ENCODE data around the gene N4BP2L2. TPM values are rescaled to one million over a fixed set of nuclear protein-coding genes. Genes with fewer than 3 reads are reported as not detected.

The N4BP2L2 gene
- total and polyA plus RNA-seq, 8 donors: 25.5 to 232 (median 123) TPM

DNA sequence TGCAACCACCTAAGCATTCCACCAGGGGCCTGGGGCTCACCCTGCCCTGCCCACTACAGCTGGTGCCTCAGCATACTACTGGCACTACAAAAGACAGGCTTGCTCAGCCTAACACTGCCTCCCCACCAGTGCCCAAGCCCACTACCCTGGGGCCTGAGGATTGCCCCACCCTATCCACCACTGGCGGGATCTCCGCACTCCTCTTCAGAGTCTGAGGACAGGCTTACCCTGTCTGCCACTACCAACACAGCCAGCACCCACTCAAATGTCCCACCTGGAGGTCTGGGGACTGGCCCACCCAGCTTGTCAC, 83.0 kb downstream of the N4BP2L2 start:
- Histone ChIP-seq H3K36me3 (peaks cover 0 to 39% (median 15%) of the 10 kb centered on the region in 4 donors), H3K9me3 (peaks cover 0 to 26% (median 13%) of the 10 kb centered on the region in 4 donors), H3K4me1 (no peaks in the 10 kb centered on the region), H3K4me3 (no peak overlapping the region), H3K27me3 (no peaks in the 10 kb centered on the region), H3K27ac (no peak overlapping the region)
- TF ChIP-seq POLR2A (IDR thresholded peaks at IDR 0.05) (no peak), EP300 (IDR thresholded peaks at IDR 0.05) (no peak), POLR2AphosphoS5 (IDR thresholded peaks at IDR 0.05) (no peak)
- TF ChIP-seq, protein P1, sequence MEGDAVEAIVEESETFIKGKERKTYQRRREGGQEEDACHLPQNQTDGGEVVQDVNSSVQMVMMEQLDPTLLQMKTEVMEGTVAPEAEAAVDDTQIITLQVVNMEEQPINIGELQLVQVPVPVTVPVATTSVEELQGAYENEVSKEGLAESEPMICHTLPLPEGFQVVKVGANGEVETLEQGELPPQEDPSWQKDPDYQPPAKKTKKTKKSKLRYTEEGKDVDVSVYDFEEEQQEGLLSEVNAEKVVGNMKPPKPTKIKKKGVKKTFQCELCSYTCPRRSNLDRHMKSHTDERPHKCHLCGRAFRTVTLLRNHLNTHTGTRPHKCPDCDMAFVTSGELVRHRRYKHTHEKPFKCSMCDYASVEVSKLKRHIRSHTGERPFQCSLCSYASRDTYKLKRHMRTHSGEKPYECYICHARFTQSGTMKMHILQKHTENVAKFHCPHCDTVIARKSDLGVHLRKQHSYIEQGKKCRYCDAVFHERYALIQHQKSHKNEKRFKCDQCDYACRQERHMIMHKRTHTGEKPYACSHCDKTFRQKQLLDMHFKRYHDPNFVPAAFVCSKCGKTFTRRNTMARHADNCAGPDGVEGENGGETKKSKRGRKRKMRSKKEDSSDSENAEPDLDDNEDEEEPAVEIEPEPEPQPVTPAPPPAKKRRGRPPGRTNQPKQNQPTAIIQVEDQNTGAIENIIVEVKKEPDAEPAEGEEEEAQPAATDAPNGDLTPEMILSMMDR (IDR thresholded peaks at IDR 0.05): no peak
- WGBS, 5 donors: 95 to 100% (median 98%) methylated on average over 2 of the region's 2 CpGs
- no peak for DNase-seq
- intact Hi-C loops (cut with DNase I; ENCODE audit: low total_unique reads): no loop called here

- intact Hi-C loops (cut with DNase I; ENCODE audit: low total_unique reads): no loop called here
- TF ChIP-seq, protein P1 (IDR thresholded peaks at IDR 0.05): no peak
- no peak for TF ChIP-seq POLR2AphosphoS5 (IDR thresholded peaks at IDR 0.05)
- DNase-seq: no peak
- no peak overlapping the region for H3K27ac ChIP-seq
- H3K4me1 ChIP-seq: no peaks in the 10 kb centered on the region
- H3K36me3 ChIP-seq: peaks cover 0 to 39% (median 15%) of the 10 kb centered on the region in 4 donors
- H3K9me3 ChIP-seq: peaks cover 0 to 26% (median 13%) of the 10 kb centered on the region in 4 donors
- H3K4me3 ChIP-seq: no peak overlapping the region
- no peaks in the 10 kb centered on the region for H3K27me3 ChIP-seq
- WGBS, 5 donors: 84 to 92% (median 91%) methylated on average over 6 to 8 of the region's 8 CpGs
Measured at GRCh38 chr13:32454886-32455593, 83.6 kb downstream of the N4BP2L2 start.

- peaks cover 0 to 26% (median 13%) of the 10 kb centered on the region in 4 donors for H3K9me3 ChIP-seq
- no peak for TF ChIP-seq POLR2AphosphoS5 (IDR thresholded peaks at IDR 0.05)
- TF ChIP-seq, protein P1 (IDR thresholded peaks at IDR 0.05): no peak
- no peak for TF ChIP-seq EP300 (IDR thresholded peaks at IDR 0.05)
- peaks cover 0 to 39% (median 15%) of the 10 kb centered on the region in 4 donors for H3K36me3 ChIP-seq
- intact Hi-C loops (cut with DNase I; ENCODE audit: low total_unique reads): no loop called here
- H3K27ac ChIP-seq: no peak overlapping the region
- H3K27me3 ChIP-seq: no peaks in the 10 kb centered on the region
- H3K4me3 ChIP-seq: no peak overlapping the region
- WGBS, 5 donors: 56 to 77% (median 65%) methylated on average over 1 of the region's 1 CpG
- no peaks in the 10 kb centered on the region for H3K4me1 ChIP-seq
- peak in 1 of 2 donors; percentile 43 for DNase-seq
Measured at GRCh38 chr13:32453981-32454380, 84.6 kb downstream of the N4BP2L2 start.

GRCh38 chr13:32448972-32449371, 89.6 kb downstream of the N4BP2L2 start:
- no peak for DNase-seq
- WGBS, 5 donors: 71 to 84% (median 79%) methylated on average over 1 of the region's 1 CpG
- Histone ChIP-seq H3K36me3 (peaks cover 0 to 24% (median 7%) of the 10 kb centered on the region in 4 donors), H3K4me1 (no peaks in the 10 kb centered on the region), H3K27ac (no peak overlapping the region), H3K9me3 (peaks cover 0 to 7% (median 0%) of the 10 kb centered on the region in 4 donors), H3K4me3 (no peak overlapping the region), H3K27me3 (no peaks in the 10 kb centered on the region)
- intact Hi-C loops (cut with DNase I; ENCODE audit: low total_unique reads): no loop called here
- TF ChIP-seq POLR2AphosphoS5 (IDR thresholded peaks at IDR 0.05): no peak
- TF ChIP-seq, protein P1 (IDR thresholded peaks at IDR 0.05): no peak
- no peak for TF ChIP-seq POLR2A (IDR thresholded peaks at IDR 0.05)
- TF ChIP-seq EP300 (IDR thresholded peaks at IDR 0.05): no peak

All from stomach (tissue), 9 donors.